Lower lobe of right lung (tissue), 2 donors: ENCODE results near the gene USP7. TPM values are rescaled to one million over a fixed set of nuclear protein-coding genes. Genes with fewer than 3 reads are reported as not detected.

ENCODE experiments used
- ATAC-seq, 2 donors: fragments of 200-7000 bp; cut with Tn5 transposase; one replicate each; pipeline ENCODE4 v1.9.1; 2020 to 2022; ENCODE audit warnings: mild to moderate bottlenecking in 2 of 2, moderate library complexity in 2 of 2
- DNase-seq: peaks from one replicate; pipeline ENCODE4 v3.0.0-alpha.2; 2020
- H3K27ac ChIP-seq: fragments of 200-600 bp; one replicate; pipeline ENCODE4 v1.8.0; 2022
- H3K27me3 ChIP-seq: fragments of 200-600 bp; one replicate; pipeline ENCODE4 v1.8.0; 2022; ENCODE audit warnings: low read depth
- H3K36me3 ChIP-seq: fragments of 200-600 bp; one replicate; pipeline ENCODE4 v1.8.0; 2022; ENCODE audit warnings: mild to moderate bottlenecking
- H3K4me1 ChIP-seq: fragments of 200-600 bp; one replicate; pipeline ENCODE4 v1.8.0; 2022
- H3K4me3 ChIP-seq: fragments of 200-600 bp; one replicate; pipeline ENCODE4 v1.8.0; 2022; ENCODE audit warnings: mild to moderate bottlenecking
- H3K9me3 ChIP-seq: fragments of 200-600 bp; one replicate; pipeline ENCODE4 v1.8.0; 2022
- CTCF ChIP-seq: fragments of 200-600 bp; IDR thresholded peaks from one replicate; pipeline ENCODE4 v1.8.0; 2022; ENCODE audit warnings: antibody characterized with exemption, mild to moderate bottlenecking
- intact Hi-C: fragments of 100-400 bp; cut with DNase I; formaldehyde crosslinking; loops from one replicate; pipeline ENCODE4 v1.11.0; 2022
- total RNA-seq: library from RNA; stranded (reverse); fragmentation: NEBNext Ultra II Directional; extraction: Animal tissue kit (Norgen Biotek cat#: 25700); gene quantifications from one replicate; pipeline ENCODE4 v1.2.1, GENCODE V29; 2021
- donor health status: DM: no; HTN: yes; CAD: no; lungs with severe emphysema.

USP7 gene
- total RNA-seq, 1 donor from 2014 or later: 87.5 TPM

GRCh38 chr16:8966817-8967131, 3.1 kb upstream of the USP7 start:
- Histone ChIP-seq H3K9me3 (no peaks in the 10 kb centered on the region), H3K4me3 (no peak overlapping the region), H3K27ac (no peak overlapping the region), H3K36me3 (no peaks in the 10 kb centered on the region), H3K4me1 (peaks cover 12% of the 10 kb centered on the region), H3K27me3 (no peaks in the 10 kb centered on the region)
- DNase-seq (no peak), ATAC-seq (no peak)
- intact Hi-C loops: no loop called here
- no peak for TF ChIP-seq CTCF

DNA sequence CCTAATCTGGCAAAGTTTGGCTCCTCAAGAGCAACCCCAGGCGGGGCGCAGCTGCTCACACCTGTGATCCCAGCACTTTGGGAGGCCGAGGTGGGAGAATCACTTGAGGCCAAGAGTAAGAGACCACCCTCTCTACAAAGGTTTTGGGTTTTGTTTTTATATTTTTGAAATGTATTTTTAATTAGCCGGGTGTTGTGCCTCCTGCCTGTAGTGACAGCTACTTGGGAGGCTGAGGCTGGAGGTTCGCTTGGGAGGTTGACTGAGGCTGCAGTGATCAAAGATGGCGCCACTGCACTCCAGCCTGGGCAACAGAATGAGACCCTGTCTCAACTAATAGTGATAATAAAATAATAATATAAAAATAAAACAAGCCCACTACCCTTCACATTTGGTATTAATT, 756 bp upstream of the USP7 start:
- DNase-seq (no peak), ATAC-seq (no peak)
- H3K27ac ChIP-seq: peak overlapping the region; percentile 85
- H3K9me3 ChIP-seq: no peaks in the 10 kb centered on the region
- no peaks in the 10 kb centered on the region for H3K27me3 ChIP-seq
- H3K4me3 ChIP-seq: peak overlapping the region; percentile 64
- peaks cover 35% of the 10 kb centered on the region for H3K4me1 ChIP-seq
- no peak for TF ChIP-seq CTCF
- H3K36me3 ChIP-seq: no peaks in the 10 kb centered on the region
- intact Hi-C loops: no loop called here

- no peaks in the 10 kb centered on the region for H3K27me3 ChIP-seq
- peak overlapping the region; percentile 71 for H3K27ac ChIP-seq
- H3K4me3 ChIP-seq: peak overlapping the region; percentile 88
- ATAC-seq (no peak), DNase-seq (no peak)
- no peaks in the 10 kb centered on the region for H3K36me3 ChIP-seq
- intact Hi-C loops: no loop called here
- H3K9me3 ChIP-seq: no peaks in the 10 kb centered on the region
- no peak for TF ChIP-seq CTCF
- peaks cover 48% of the 10 kb centered on the region for H3K4me1 ChIP-seq
Observed at GRCh38 chr16:8963010-8963820, 491 bp downstream of the USP7 start.

- no peaks in the 10 kb centered on the region for H3K27me3 ChIP-seq
- no peaks in the 10 kb centered on the region for H3K9me3 ChIP-seq
- no peaks in the 10 kb centered on the region for H3K36me3 ChIP-seq
- peak overlapping the region; percentile 71 for H3K27ac ChIP-seq
- H3K4me3 ChIP-seq: peak overlapping the region; percentile 88
- peaks cover 55% of the 10 kb centered on the region for H3K4me1 ChIP-seq
- intact Hi-C loops: no loop called here
- TF ChIP-seq CTCF: no peak
- ATAC-seq (peak; percentile 6 to 20), DNase-seq (no peak)
Observed at GRCh38 chr16:8962393-8963009, 1.2 kb downstream of the USP7 start.

- H3K27ac ChIP-seq: no peak overlapping the region
- no peaks in the 10 kb centered on the region for H3K9me3 ChIP-seq
- no peaks in the 10 kb centered on the region for H3K36me3 ChIP-seq
- H3K27me3 ChIP-seq: no peaks in the 10 kb centered on the region
- H3K4me1 ChIP-seq: peaks cover 61% of the 10 kb centered on the region
- ATAC-seq (no peak), DNase-seq (no peak)
- TF ChIP-seq CTCF: no peak
- intact Hi-C loops: no loop called here
- H3K4me3 ChIP-seq: peak overlapping the region; percentile 88
Observed at GRCh38 chr16:8961811-8962390, 1.8 kb downstream of the USP7 start.
